HEK293 (cell line): Measurements from ENCODE around the gene ATP5F1D.

ENCODE experiments used
- ZNF501 ChIP-seq: fragments of 450-650 bp; formaldehyde crosslinking; IDR thresholded peaks from 2 replicates; pipeline ENCODE4 v1.5.1; 2016; ENCODE audit warnings: missing biosample characterization, missing genetic modification characterization
- TF ChIP-seq, protein P1 (sequence below): fragments of 450-650 bp; formaldehyde crosslinking; IDR thresholded peaks from 2 replicates; pipeline ENCODE4 v1.5.1; 2017; ENCODE audit warnings: missing biosample characterization, missing genetic modification characterization

DNA sequence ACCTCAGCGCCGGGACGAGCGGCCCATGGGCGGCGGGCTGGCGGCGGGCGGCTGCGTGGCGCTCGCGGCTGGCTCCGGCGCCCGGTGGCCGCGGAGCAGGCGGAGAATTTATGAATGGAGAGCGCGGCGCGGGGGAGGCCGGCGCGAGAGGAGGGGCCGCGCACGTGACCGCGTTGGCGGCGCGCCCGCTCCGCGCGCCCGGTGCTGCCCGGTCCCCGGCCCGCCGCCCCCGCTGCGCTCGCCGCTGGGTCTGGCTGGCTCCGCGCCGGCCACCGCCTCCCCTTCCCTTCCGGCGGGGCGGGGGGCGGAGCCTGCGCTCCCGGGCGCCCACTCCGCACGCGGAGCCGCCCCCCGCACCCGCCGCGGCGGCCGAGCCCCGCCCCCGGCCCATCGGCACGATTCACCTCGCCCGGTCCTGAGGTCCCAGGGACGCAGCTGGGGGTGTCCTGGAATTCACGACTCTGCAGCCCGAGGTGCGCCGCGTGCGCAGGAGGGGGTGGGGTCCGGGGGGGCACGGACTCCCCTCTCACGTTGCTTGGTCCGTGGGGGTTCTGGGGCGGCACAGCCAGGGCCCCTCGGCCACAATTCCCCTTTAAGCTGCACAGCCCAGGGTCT is 3.7 kb upstream of the ATP5F1D start, which contains the start of gene CBARP:
- no peak for TF ChIP-seq ZNF501
- TF ChIP-seq, protein P1, sequence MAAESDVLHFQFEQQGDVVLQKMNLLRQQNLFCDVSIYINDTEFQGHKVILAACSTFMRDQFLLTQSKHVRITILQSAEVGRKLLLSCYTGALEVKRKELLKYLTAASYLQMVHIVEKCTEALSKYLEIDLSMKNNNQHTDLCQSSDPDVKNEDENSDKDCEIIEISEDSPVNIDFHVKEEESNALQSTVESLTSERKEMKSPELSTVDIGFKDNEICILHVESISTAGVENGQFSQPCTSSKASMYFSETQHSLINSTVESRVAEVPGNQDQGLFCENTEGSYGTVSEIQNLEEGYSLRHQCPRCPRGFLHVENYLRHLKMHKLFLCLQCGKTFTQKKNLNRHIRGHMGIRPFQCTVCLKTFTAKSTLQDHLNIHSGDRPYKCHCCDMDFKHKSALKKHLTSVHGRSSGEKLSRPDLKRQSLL (tag by site-specific recombination): no peak
